ENCODE results near the gene DHRS9.

- TF ChIP-seq CTCF (conservative IDR thresholded peaks at IDR 0.05; ENCODE audit: low read depth, low read length): no peak
- no peak for TF ChIP-seq FOS (IDR thresholded peaks at IDR 0.05; ENCODE audit: low read depth, low read length)
- no peak for TF ChIP-seq CHD1 (IDR thresholded peaks at IDR 0.05; ENCODE audit: low read depth, low read length)
- TF ChIP-seq RAD21 (IDR thresholded peaks at IDR 0.05; ENCODE audit: low read length): no peak
- TF ChIP-seq CEBPB (IDR thresholded peaks at IDR 0.05; ENCODE audit: low read depth, low read length): no peak
- TF ChIP-seq POLR2A (IDR thresholded peaks at IDR 0.05; ENCODE audit: low read depth, low read length): no peak
- no peak for TF ChIP-seq MAZ (IDR thresholded peaks at IDR 0.05; ENCODE audit: borderline replicate concordance, low read depth, low read length)
Measured at GRCh38 chr2:169065864-169066517, 3.4 kb upstream of the DHRS9 start.
